B cell (primary cell): ENCODE data around the gene ELL.

Experiments
- CTCF ChIP-seq: fragments of 200-600 bp; IDR thresholded peaks from one replicate; pipeline ENCODE4 v1.8.0; 2022; ENCODE audit warnings: antibody characterized with exemption, mild to moderate bottlenecking
- EZH2 ChIP-seq: IDR thresholded peaks from 2 replicates; pipeline ENCODE4 v1.6.1; 2012; ENCODE audit warnings: borderline replicate concordance, low read depth, mild to moderate bottlenecking, moderate library complexity, low read length; ENCODE audit not compliant: insufficient read depth, poor library complexity, severe bottlenecking

GRCh38 chr19:18412610-18413239, 109.1 kb downstream of the ELL start:
- TF ChIP-seq EZH2 (no peak), CTCF (no peak)
